ENCODE data around the gene TEX14.
"Not testable (repeated sequence)": the region's sequence is repeated elsewhere in the genome, so short reads cannot be mapped to it uniquely, and the experiment has no call there.

TEX14 gene

GRCh38 chr17:58658804-58659713 is 32.8 kb downstream of the TEX14 start:
- in situ Hi-C loops (cut with MboI; ENCODE audit: low sequenced_read_pairs, unreplicated experiment): no loop called here
- no peak for TF ChIP-seq CTCF (IDR thresholded peaks at IDR 0.05; ENCODE audit: borderline replicate concordance, control extremely low read depth, extremely low read depth, insufficient read depth, missing control alignments)
- DNase-seq (ENCODE audit: low spot score): peak; percentile 87

- DNase-seq (ENCODE audit: low spot score); in situ Hi-C loops (cut with MboI; ENCODE audit: low sequenced_read_pairs, unreplicated experiment): not testable (repeated sequence)
Measured at GRCh38 chr17:58657962-58658803, 33.7 kb downstream of the TEX14 start.

- in situ Hi-C loops (cut with MboI; ENCODE audit: low sequenced_read_pairs, unreplicated experiment): no loop called here
- no peak for TF ChIP-seq CTCF (IDR thresholded peaks at IDR 0.05; ENCODE audit: borderline replicate concordance, control extremely low read depth, extremely low read depth, insufficient read depth, missing control alignments)
- no peak for DNase-seq (ENCODE audit: low spot score)
Measured at GRCh38 chr17:58648236-58648635, 43.6 kb downstream of the TEX14 start.

GRCh38 chr17:58643147-58643546 is 48.7 kb downstream of the TEX14 start:
- no peak for TF ChIP-seq CTCF (IDR thresholded peaks at IDR 0.05; ENCODE audit: borderline replicate concordance, control extremely low read depth, extremely low read depth, insufficient read depth, missing control alignments)
- no peak for DNase-seq (ENCODE audit: low spot score)
- in situ Hi-C loops (cut with MboI; ENCODE audit: low sequenced_read_pairs, unreplicated experiment): no loop called here

- TF ChIP-seq CTCF (IDR thresholded peaks at IDR 0.05; ENCODE audit: borderline replicate concordance, control extremely low read depth, extremely low read depth, insufficient read depth, missing control alignments): no peak
- no peak for DNase-seq (ENCODE audit: low spot score)
- in situ Hi-C loops (cut with MboI; ENCODE audit: low sequenced_read_pairs, unreplicated experiment): no loop called here
Measured at GRCh38 chr17:58641887-58642311, 49.9 kb downstream of the TEX14 start.

GRCh38 chr17:58640202-58640601 is 51.6 kb downstream of the TEX14 start:
- TF ChIP-seq CTCF (IDR thresholded peaks at IDR 0.05; ENCODE audit: borderline replicate concordance, control extremely low read depth, extremely low read depth, insufficient read depth, missing control alignments): no peak
- no peak for DNase-seq (ENCODE audit: low spot score)
- in situ Hi-C loops (cut with MboI; ENCODE audit: low sequenced_read_pairs, unreplicated experiment): no loop called here

- in situ Hi-C loops (cut with MboI; ENCODE audit: low sequenced_read_pairs, unreplicated experiment): no loop called here
- DNase-seq (ENCODE audit: low spot score): no peak
- TF ChIP-seq CTCF (IDR thresholded peaks at IDR 0.05; ENCODE audit: borderline replicate concordance, control extremely low read depth, extremely low read depth, insufficient read depth, missing control alignments): no peak
Measured at GRCh38 chr17:58639681-58640080, 52.2 kb downstream of the TEX14 start.

Measured in GM13976 (cell line).